B cell (primary cell): Measurements from ENCODE around the gene BACH2. TPM values are rescaled to one million over a fixed set of nuclear protein-coding genes. Genes with fewer than 3 reads are reported as not detected.

Experiments used
- ATAC-seq: fragments of 200-7000 bp; cut with Tn5 transposase; one replicate; pipeline ENCODE4 v1.10.0; 2021; ENCODE audit warnings: low read depth, mild to moderate bottlenecking, moderate number of reproducible peaks, moderate library complexity
- CTCF ChIA-PET: fragments of 350-600 bp; sonication (Branson Sonifier 250); formaldehyde crosslinking; loops from one replicate; lab custom pipeline; 2021; ENCODE audit warnings: antibody characterized with exemption, inconsistent platforms; lab: Charles Lee
- POLR2A ChIA-PET: fragments of 350-600 bp; sonication (Branson Sonifier 250); formaldehyde crosslinking; loops from one replicate; lab custom pipeline; 2021; ENCODE audit warnings: antibody characterized with exemption; lab: Charles Lee
- DNase-seq: peaks from one replicate; pipeline ENCODE4 v3.0.0; 2013
- H2AFZ ChIP-seq: 2 replicates; pipeline ENCODE4 v1.6.1; 2012; ENCODE audit warnings: mild to moderate bottlenecking, low read depth, low read length; ENCODE audit not compliant: insufficient read depth, poor library complexity, severe bottlenecking
- H3K27ac ChIP-seq, 2 donors: 1 replicate in 1 of 2; 2 replicates in 1 of 2; pipeline ENCODE4 v1.5.1; 2012 to 2013; ENCODE audit warnings: low read length in 2 of 2, mild to moderate bottlenecking in 2 of 2, moderate library complexity in 1 of 2
- H3K27me3 ChIP-seq, 4 experiments: fragments of 200-600 bp in 1 of 4; sonication (generic) in 1 of 4; replicated peaks in 1 of 4; 1 replicate in 2 of 4; 2 replicates in 2 of 4; pipeline versions ENCODE4 v1.6.1 to v1.7.0; 2013 to 2016; ENCODE audit warnings: low read length in 3 of 4, mild to moderate bottlenecking in 2 of 4, mixed read lengths in 1 of 4, moderate library complexity in 1 of 4; ENCODE audit not compliant: insufficient read depth in 4 of 4, control insufficient read depth in 3 of 4; ENCODE audit errors: control extremely low read depth in 1 of 4
- H3K36me3 ChIP-seq, 2 experiments: replicated peaks in 1 of 2; 1 replicate in 1 of 2; 2 replicates in 1 of 2; pipeline versions ENCODE4 v1.6.1 to v1.7.1; 2013; ENCODE audit warnings: low read length in 1 of 2; ENCODE audit not compliant: insufficient read depth in 2 of 2, control insufficient read depth in 1 of 2; ENCODE audit errors: control extremely low read depth in 1 of 2, extremely low read depth in 1 of 2
- H3K4me1 ChIP-seq, 2 donors: fragments of 200-600 bp in 1 of 2; sonication (generic) in 1 of 2; 1 replicate in 1 of 2; 2 replicates in 1 of 2; pipeline versions ENCODE4 v1.5.1 to v1.6.1; 2013 to 2017; ENCODE audit warnings: low read length in 2 of 2; ENCODE audit not compliant: control insufficient read depth in 2 of 2, insufficient read depth in 2 of 2
- H3K4me2 ChIP-seq: replicated peaks from 2 replicates; pipeline ENCODE3; 2012; ENCODE audit warnings: mild to moderate bottlenecking, low read depth, low read length; ENCODE audit not compliant: poor library complexity, severe bottlenecking
- H3K4me3 ChIP-seq, 5 experiments: fragments of 200-600 bp in 1 of 5; sonication (generic) in 1 of 5; 1 replicate in 3 of 5; 2 replicates in 2 of 5; pipeline versions ENCODE4 v1.5.1 to v1.7.0; 2011 to 2016; ENCODE audit warnings: low read length in 4 of 5, mild to moderate bottlenecking in 4 of 5, low read depth in 2 of 5, control low read depth in 1 of 5, moderate library complexity in 1 of 5; ENCODE audit not compliant: insufficient read depth in 1 of 5; ENCODE audit errors: control extremely low read depth in 1 of 5, extremely low read depth in 1 of 5
- H3K79me2 ChIP-seq: fragments of 200-600 bp; sonication (generic); one replicate; pipeline ENCODE4 v1.6.0; 2016; ENCODE audit warnings: low read length; ENCODE audit not compliant: control insufficient read depth, insufficient read depth
- H3K9ac ChIP-seq: fragments of 200-600 bp; sonication (generic); 2 replicates; pipeline ENCODE4 v1.6.1; 2017; ENCODE audit warnings: mild to moderate bottlenecking, low read length, moderate library complexity
- H3K9me3 ChIP-seq, 3 donors: one replicate each; pipeline versions ENCODE4 v1.6.1 to v1.7.1; 2013; ENCODE audit warnings: low read length in 2 of 3; ENCODE audit not compliant: control insufficient read depth in 2 of 3, insufficient read depth in 1 of 3; ENCODE audit errors: control extremely low read depth in 1 of 3
- H4K20me1 ChIP-seq: 2 replicates; pipeline ENCODE4 v1.6.0; 2012; ENCODE audit warnings: mild to moderate bottlenecking, low read length; ENCODE audit not compliant: insufficient read depth, control insufficient read depth, poor library complexity, severe bottlenecking
- H3K27ac Mint-ChIP-seq: one replicate; pipeline ENCODE4 v1.8.0; 2021; ENCODE audit warnings: mixed read lengths
- H3K27me3 Mint-ChIP-seq: one replicate; pipeline ENCODE4 v1.8.0; 2021; ENCODE audit warnings: mixed read lengths
- H3K4me1 Mint-ChIP-seq: one replicate; pipeline ENCODE4 v1.8.0; 2021; ENCODE audit warnings: mixed read lengths
- H3K4me3 Mint-ChIP-seq: one replicate; pipeline ENCODE4 v1.8.0; 2021; ENCODE audit warnings: mixed read lengths
- H3K9me3 Mint-ChIP-seq: one replicate; pipeline ENCODE4 v1.8.0; 2022; ENCODE audit warnings: mixed read lengths; ENCODE audit not compliant: insufficient read depth
- CTCF ChIP-seq: fragments of 200-600 bp; IDR thresholded peaks from one replicate; pipeline ENCODE4 v1.8.0; 2022; ENCODE audit warnings: antibody characterized with exemption, mild to moderate bottlenecking
- EZH2 ChIP-seq: IDR thresholded peaks from 2 replicates; pipeline ENCODE4 v1.6.1; 2012; ENCODE audit warnings: borderline replicate concordance, low read depth, mild to moderate bottlenecking, moderate library complexity, low read length; ENCODE audit not compliant: insufficient read depth, poor library complexity, severe bottlenecking
- WGBS: methylation state at CpG from one replicate; pipeline ENCODE4 v1.1.5; 2013; ENCODE audit warnings: missing lambda C conversion rate; ENCODE audit not compliant: insufficient coverage; 5-methylcytosine and 5-hydroxymethylcytosine counted together
- intact Hi-C: fragments of 100-400 bp; cut with micrococcal nuclease; formaldehyde crosslinking; loops from one replicate; pipeline ENCODE4 v1.10.0; 2022
- polyA plus RNA-seq: library from polyadenylated mRNA; depleted of rRNA; stranded (reverse); fragments of >200 nt; gene quantifications from 2 replicates; pipeline ENCODE4 v1.2.3, GENCODE V29; 2012
- total RNA-seq, 2 donors: library from RNA; stranded (reverse); fragments of 120-200 nt in 1 of 2; gene quantifications; 1 replicate in 1 of 2; 2 replicates in 1 of 2; pipeline versions ENCODE4 v1.2.3 to v1.2.4, GENCODE V29; 2013 to 2022

BACH2 gene
- total and polyA plus RNA-seq, 2 donors (not counting 1 experiment from before 2014, with no cell fraction given): 41.1 to 235 TPM

GRCh38 chr6:90098001-90098531 lies 198.6 kb downstream of the BACH2 start:
- peak overlapping the region; percentile 21 for H3K4me2 ChIP-seq
- H4K20me1 ChIP-seq: peaks cover 87% of the 10 kb centered on the region
- CTCF ChIA-PET: interaction anchor here (0.9 to 1.3 kb wide), 4 partner anchors 10 to 382 kb away, joined by 3 to 4 read pairs (median 4); no protein-coding TSS in a partner anchor
- H3K9me3 ChIP-seq: no peaks in the 10 kb centered on the region
- H3K36me3 ChIP-seq: peaks cover 4 to 5% of the 10 kb centered on the region in 2 experiments
- peaks cover 85% of the 10 kb centered on the region for H3K79me2 ChIP-seq
- peaks cover 74 to 89% of the 10 kb centered on the region in 2 donors for H3K4me1 ChIP-seq
- TF ChIP-seq EZH2 (no peak), CTCF (no peak)
- 55% methylated on average over 3 of the region's 4 CpGs for WGBS
- ATAC-seq (no peak), DNase-seq (no peak)
- Mint-ChIP-seq H3K27ac (no peak overlapping the region), H3K27me3 (no peaks in the 10 kb centered on the region), H3K9me3 (peaks cover 2% of the 10 kb centered on the region), H3K4me3 (peak overlapping the region; percentile 2), H3K4me1 (peaks cover 92% of the 10 kb centered on the region)
- intact Hi-C loops: no loop called here
- no peak overlapping the region for H2AFZ ChIP-seq
- no peak overlapping the region for H3K4me3 ChIP-seq
- peak overlapping the region in 1 of 2 donors; percentile 57 for H3K27ac ChIP-seq
- no peak overlapping the region for H3K9ac ChIP-seq
- H3K27me3 ChIP-seq: no peaks in the 10 kb centered on the region
- POLR2A ChIA-PET: no interaction called here

- TF ChIP-seq CTCF: no peak
- TF ChIP-seq EZH2: no peak
- DNase-seq (no peak), ATAC-seq (no peak)
- no CpG with 5 or more reads among the region's 7 CpGs for WGBS
- Histone ChIP-seq H3K4me1 (peaks cover 71 to 88% of the 10 kb centered on the region in 2 donors), H3K79me2 (peaks cover 91% of the 10 kb centered on the region), H4K20me1 (peaks cover 94% of the 10 kb centered on the region), H3K4me3 (no peak overlapping the region), H3K27ac (peak overlapping the region in 1 of 2 donors; percentile 38), H3K9me3 (no peaks in the 10 kb centered on the region), H3K9ac (no peak overlapping the region), H3K27me3 (no peaks in the 10 kb centered on the region), H3K36me3 (peaks cover 4 to 7% of the 10 kb centered on the region in 2 experiments), H2AFZ (no peak overlapping the region), H3K4me2 (no peak overlapping the region)
- H3K9me3 Mint-ChIP-seq: peaks cover 2% of the 10 kb centered on the region
- H3K4me3 Mint-ChIP-seq: no peak overlapping the region
- intact Hi-C loops: no loop called here
- peaks cover 91% of the 10 kb centered on the region for H3K4me1 Mint-ChIP-seq
- POLR2A ChIA-PET: no interaction called here
- CTCF ChIA-PET: interaction anchor here (0.9 to 1.3 kb wide), 2 partner anchors 82 to 382 kb away, joined by 3 to 4 read pairs; no protein-coding TSS in a partner anchor
- no peaks in the 10 kb centered on the region for H3K27me3 Mint-ChIP-seq
- no peak overlapping the region for H3K27ac Mint-ChIP-seq
Observed at GRCh38 chr6:90097356-90097755, 199.3 kb downstream of the BACH2 start.
